ENCODE data around the gene AZI2.

AZI2 gene

GRCh38 chr3:28343144-28343543, 5.5 kb downstream of the AZI2 start:
- no peak overlapping the region for H3K27ac ChIP-seq
- no peaks in the 10 kb centered on the region for H3K9me3 ChIP-seq (ENCODE audit: low read depth, low read length)
- no peak overlapping the region for H3K4me3 ChIP-seq
- no peak overlapping the region for H3K9ac ChIP-seq (ENCODE audit: insufficient read length)
- no peak for DNase-seq (ENCODE audit: low read depth, low spot score)
- 0 out of 2 replicates have a peak, but pooled peaks cover 8% of the 10 kb centered on the region for H3K36me3 ChIP-seq (ENCODE audit: insufficient read depth, low read length)
- TF ChIP-seq EZH2 (IDR thresholded peaks at IDR 0.05) (no peak), POLR2AphosphoS5 (IDR thresholded peaks at IDR 0.05; ENCODE audit: borderline replicate concordance, low read depth, low read length) (no peak), FOXP2 (optimal IDR thresholded peaks at IDR 0.05; ENCODE audit: control extremely low read depth, extremely low read length, insufficient read depth) (no peak)

GRCh38 chr3:28337230-28337629, 11.4 kb downstream of the AZI2 start:
- DNase-seq (ENCODE audit: low read depth, low spot score) = no peak
- no peaks in the 10 kb centered on the region for H3K9me3 ChIP-seq (ENCODE audit: low read depth, low read length)
- H3K27ac ChIP-seq = no peak overlapping the region
- peaks cover 12% of the 10 kb centered on the region; the same call in 1 of the 2 replicates for H3K36me3 ChIP-seq (ENCODE audit: insufficient read depth, low read length)
- no peak overlapping the region for H3K9ac ChIP-seq (ENCODE audit: insufficient read length)
- no peak overlapping the region for H3K4me3 ChIP-seq
- no peak for TF ChIP-seq POLR2AphosphoS5 (IDR thresholded peaks at IDR 0.05; ENCODE audit: borderline replicate concordance, low read depth, low read length)
- no peak for TF ChIP-seq FOXP2 (optimal IDR thresholded peaks at IDR 0.05; ENCODE audit: control extremely low read depth, extremely low read length, insufficient read depth)
- no peak for TF ChIP-seq EZH2 (IDR thresholded peaks at IDR 0.05)

GRCh38 chr3:28335246-28335645, 13.4 kb downstream of the AZI2 start:
- Histone ChIP-seq H3K9me3 (ENCODE audit: low read depth, low read length) (no peaks in the 10 kb centered on the region), H3K4me3 (no peak overlapping the region), H3K36me3 (ENCODE audit: insufficient read depth, low read length) (peaks cover 10% of the 10 kb centered on the region; the same call in 1 of the 2 replicates), H3K9ac (ENCODE audit: insufficient read length) (no peak overlapping the region), H3K27ac (no peak overlapping the region)
- TF ChIP-seq FOXP2 (optimal IDR thresholded peaks at IDR 0.05; ENCODE audit: control extremely low read depth, extremely low read length, insufficient read depth) (no peak), POLR2AphosphoS5 (IDR thresholded peaks at IDR 0.05; ENCODE audit: borderline replicate concordance, low read depth, low read length) (no peak), EZH2 (IDR thresholded peaks at IDR 0.05) (no peak)
- no peak for DNase-seq (ENCODE audit: low read depth, low spot score)

GRCh38 chr3:28334552-28334951, 14.1 kb downstream of the AZI2 start:
- peaks cover 4% of the 10 kb centered on the region; the same call in 1 of the 2 replicates for H3K36me3 ChIP-seq (ENCODE audit: insufficient read depth, low read length)
- DNase-seq (ENCODE audit: low read depth, low spot score) = no peak

GRCh38 chr3:28328188-28329151, 20.2 kb downstream of the AZI2 start:
- Histone ChIP-seq H3K9me3 (ENCODE audit: low read depth, low read length) (no peaks in the 10 kb centered on the region), H3K36me3 (ENCODE audit: insufficient read depth, low read length) (peaks cover 4% of the 10 kb centered on the region; the same call in 1 of the 2 replicates), H3K4me3 (no peak overlapping the region), H3K9ac (ENCODE audit: insufficient read length) (no peak overlapping the region), H3K27ac (no peak overlapping the region)
- no peak for TF ChIP-seq POLR2AphosphoS5 (IDR thresholded peaks at IDR 0.05; ENCODE audit: borderline replicate concordance, low read depth, low read length)
- TF ChIP-seq EZH2 (IDR thresholded peaks at IDR 0.05) = no peak
- TF ChIP-seq FOXP2 (optimal IDR thresholded peaks at IDR 0.05; ENCODE audit: control extremely low read depth, extremely low read length, insufficient read depth) = no peak
- DNase-seq (ENCODE audit: low read depth, low spot score) = no peak

More at GRCh38 chr3:28334552-28334951, 14.1 kb downstream of the AZI2 start:
- Histone ChIP-seq H3K9ac (ENCODE audit: insufficient read length) (no peak overlapping the region), H3K9me3 (ENCODE audit: low read depth, low read length) (no peaks in the 10 kb centered on the region), H3K27ac (no peak overlapping the region), H3K4me3 (no peak overlapping the region)
- TF ChIP-seq EZH2 (IDR thresholded peaks at IDR 0.05) = no peak
- no peak for TF ChIP-seq POLR2AphosphoS5 (IDR thresholded peaks at IDR 0.05; ENCODE audit: borderline replicate concordance, low read depth, low read length)
- no peak for TF ChIP-seq FOXP2 (optimal IDR thresholded peaks at IDR 0.05; ENCODE audit: control extremely low read depth, extremely low read length, insufficient read depth)

- no peak for DNase-seq (ENCODE audit: low read depth, low spot score)
- Histone ChIP-seq H3K4me3 (no peak overlapping the region), H3K9ac (ENCODE audit: insufficient read length) (no peak overlapping the region), H3K36me3 (ENCODE audit: insufficient read depth, low read length) (peaks cover 4% of the 10 kb centered on the region; the same call in 1 of the 2 replicates), H3K27ac (no peak overlapping the region), H3K9me3 (ENCODE audit: low read depth, low read length) (no peaks in the 10 kb centered on the region)
- TF ChIP-seq FOXP2 (optimal IDR thresholded peaks at IDR 0.05; ENCODE audit: control extremely low read depth, extremely low read length, insufficient read depth) (no peak), POLR2AphosphoS5 (IDR thresholded peaks at IDR 0.05; ENCODE audit: borderline replicate concordance, low read depth, low read length) (no peak), EZH2 (IDR thresholded peaks at IDR 0.05) (no peak)
These were observed 22.1 kb downstream of the AZI2 start for GRCh38 chr3:28326458-28326926.

- TF ChIP-seq EZH2 (IDR thresholded peaks at IDR 0.05) = no peak
- TF ChIP-seq FOXP2 (optimal IDR thresholded peaks at IDR 0.05; ENCODE audit: control extremely low read depth, extremely low read length, insufficient read depth) = no peak
- no peak for TF ChIP-seq POLR2AphosphoS5 (IDR thresholded peaks at IDR 0.05; ENCODE audit: borderline replicate concordance, low read depth, low read length)
- Histone ChIP-seq H3K9ac (ENCODE audit: insufficient read length) (no peak overlapping the region), H3K4me3 (no peak overlapping the region), H3K36me3 (ENCODE audit: insufficient read depth, low read length) (peaks cover 4% of the 10 kb centered on the region; the same call in 1 of the 2 replicates), H3K9me3 (ENCODE audit: low read depth, low read length) (no peaks in the 10 kb centered on the region), H3K27ac (no peak overlapping the region)
- DNase-seq (ENCODE audit: low read depth, low spot score) = no peak
These were observed 26.2 kb downstream of the AZI2 start for GRCh38 chr3:28322464-28322863.

- DNase-seq (ENCODE audit: low read depth, low spot score) = no peak
- no peak overlapping the region for H3K27ac ChIP-seq
- no peaks in the 10 kb centered on the region for H3K9me3 ChIP-seq (ENCODE audit: low read depth, low read length)
- TF ChIP-seq POLR2AphosphoS5 (IDR thresholded peaks at IDR 0.05; ENCODE audit: borderline replicate concordance, low read depth, low read length) = no peak
- TF ChIP-seq EZH2 (IDR thresholded peaks at IDR 0.05) = no peak
- no peak for TF ChIP-seq FOXP2 (optimal IDR thresholded peaks at IDR 0.05; ENCODE audit: control extremely low read depth, extremely low read length, insufficient read depth)
- H3K36me3 ChIP-seq (ENCODE audit: insufficient read depth, low read length) = no peaks in the 10 kb centered on the region; the same call in 1 of the 2 replicates
- no peak overlapping the region for H3K9ac ChIP-seq (ENCODE audit: insufficient read length)
- no peak overlapping the region for H3K4me3 ChIP-seq
These were observed 27.6 kb downstream of the AZI2 start for GRCh38 chr3:28320981-28321380.

Data from SK-N-MC (cell line).